GM06990 (cell line): ENCODE data around the gene COQ2.
"Not testable (repeated sequence)": the region's sequence is repeated elsewhere in the genome, so short reads cannot be mapped to it uniquely, and the experiment has no call there.

Source experiments
- DNase-seq: peaks from one replicate; pipeline ENCODE4 v3.0.0-alpha.2; 2011; ENCODE audit not compliant: insufficient read length; ENCODE audit errors: extremely low read depth
- H3K27me3 ChIP-seq: replicated peaks from 2 replicates; pipeline ENCODE4 v1.6.0; 2011; ENCODE audit warnings: low read length; ENCODE audit not compliant: control insufficient read depth, insufficient read depth
- H3K36me3 ChIP-seq: 2 replicates; pipeline ENCODE4 v1.5.1; 2011; ENCODE audit warnings: low read length; ENCODE audit not compliant: control insufficient read depth, insufficient read depth
- H3K4me3 ChIP-seq: replicated peaks from 2 replicates; pipeline ENCODE4 v1.5.1; 2011; ENCODE audit warnings: low read depth, mild to moderate bottlenecking, control low read depth, low read length
- TF ChIP-seq, protein P1 (sequence below): IDR thresholded peaks from 2 replicates; pipeline ENCODE4 v1.5.1; 2011; ENCODE audit warnings: low read length, control low read depth, mild to moderate bottlenecking, inconsistent platforms; ENCODE audit not compliant: insufficient read depth, poor library complexity, severe bottlenecking

COQ2 gene

DNA sequence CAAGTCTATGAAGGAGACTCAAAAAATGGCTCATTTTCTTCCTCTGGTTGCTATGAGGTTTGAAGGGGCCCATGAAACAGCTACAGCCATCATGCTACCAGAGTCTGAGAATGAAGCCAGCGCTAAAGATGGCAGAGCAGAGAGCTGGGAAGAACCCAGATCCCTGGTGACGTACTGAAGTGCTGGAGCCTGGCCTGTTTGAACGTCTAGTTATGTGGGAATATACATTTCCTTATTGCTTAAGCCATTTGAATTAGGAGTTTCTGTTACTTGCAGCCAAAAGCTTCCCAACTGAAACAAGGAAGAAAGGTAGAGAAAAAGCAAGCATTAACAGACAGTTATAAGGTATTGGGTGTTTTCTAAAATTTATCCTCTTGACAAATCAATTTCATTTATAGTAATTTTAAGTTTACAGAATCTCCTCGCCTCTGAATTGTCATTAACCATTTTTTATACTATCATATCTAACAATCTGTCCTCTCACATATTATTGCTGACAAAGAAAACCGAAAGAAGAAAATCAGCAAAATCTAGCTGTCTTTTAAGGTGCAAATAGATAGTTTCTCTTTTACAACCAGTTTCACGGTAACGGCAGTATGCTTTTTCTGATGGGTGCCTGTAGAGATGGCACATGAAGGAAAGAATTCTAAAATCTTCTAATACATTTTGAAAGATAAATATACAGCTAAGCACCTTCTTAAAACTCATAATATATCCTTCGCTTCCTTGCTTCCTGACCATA, 8.9 kb upstream of the COQ2 start:
- Histone ChIP-seq H3K27me3 (no peaks in the 10 kb centered on the region), H3K36me3 (no peaks in the 10 kb centered on the region), H3K4me3 (no peak overlapping the region)
- TF ChIP-seq, protein P1, sequence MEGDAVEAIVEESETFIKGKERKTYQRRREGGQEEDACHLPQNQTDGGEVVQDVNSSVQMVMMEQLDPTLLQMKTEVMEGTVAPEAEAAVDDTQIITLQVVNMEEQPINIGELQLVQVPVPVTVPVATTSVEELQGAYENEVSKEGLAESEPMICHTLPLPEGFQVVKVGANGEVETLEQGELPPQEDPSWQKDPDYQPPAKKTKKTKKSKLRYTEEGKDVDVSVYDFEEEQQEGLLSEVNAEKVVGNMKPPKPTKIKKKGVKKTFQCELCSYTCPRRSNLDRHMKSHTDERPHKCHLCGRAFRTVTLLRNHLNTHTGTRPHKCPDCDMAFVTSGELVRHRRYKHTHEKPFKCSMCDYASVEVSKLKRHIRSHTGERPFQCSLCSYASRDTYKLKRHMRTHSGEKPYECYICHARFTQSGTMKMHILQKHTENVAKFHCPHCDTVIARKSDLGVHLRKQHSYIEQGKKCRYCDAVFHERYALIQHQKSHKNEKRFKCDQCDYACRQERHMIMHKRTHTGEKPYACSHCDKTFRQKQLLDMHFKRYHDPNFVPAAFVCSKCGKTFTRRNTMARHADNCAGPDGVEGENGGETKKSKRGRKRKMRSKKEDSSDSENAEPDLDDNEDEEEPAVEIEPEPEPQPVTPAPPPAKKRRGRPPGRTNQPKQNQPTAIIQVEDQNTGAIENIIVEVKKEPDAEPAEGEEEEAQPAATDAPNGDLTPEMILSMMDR = no peak
- no peak for DNase-seq

DNA sequence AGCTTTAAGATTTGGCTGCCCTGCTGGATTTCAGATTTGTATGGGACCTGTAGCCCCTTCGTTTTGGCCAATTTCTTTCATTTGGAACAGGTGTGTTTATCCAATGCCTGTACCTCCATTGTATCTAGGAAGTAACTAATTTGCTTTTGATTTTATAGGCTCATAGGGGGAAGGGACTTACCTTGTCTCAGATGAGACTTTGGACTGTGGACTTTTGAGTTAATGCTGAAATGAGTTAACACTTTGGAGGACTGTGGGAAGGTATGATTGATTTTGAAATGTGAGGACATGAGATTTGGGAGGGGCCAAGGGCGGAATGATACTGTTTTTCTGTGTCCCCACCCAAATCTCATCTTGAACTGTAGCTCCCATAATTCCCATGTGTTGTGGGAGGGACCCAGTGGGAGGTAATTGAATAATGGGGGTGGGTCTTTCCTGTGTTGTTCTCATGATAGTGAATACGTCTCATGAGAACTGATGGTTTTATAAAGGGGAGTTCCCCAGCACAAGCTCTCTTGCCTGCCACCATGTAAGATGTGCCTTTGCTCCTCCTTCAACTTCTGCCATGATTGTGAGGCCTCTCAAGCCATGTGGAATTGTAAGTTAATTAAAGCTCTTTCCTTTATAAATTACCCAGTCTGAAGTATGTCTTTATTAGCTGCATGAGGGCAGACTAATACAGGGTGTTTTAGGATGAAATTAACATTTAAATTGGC, 5.6 kb upstream of the COQ2 start:
- H3K27me3 ChIP-seq, H3K36me3 ChIP-seq, DNase-seq, H3K4me3 ChIP-seq: not testable (repeated sequence)

DNA sequence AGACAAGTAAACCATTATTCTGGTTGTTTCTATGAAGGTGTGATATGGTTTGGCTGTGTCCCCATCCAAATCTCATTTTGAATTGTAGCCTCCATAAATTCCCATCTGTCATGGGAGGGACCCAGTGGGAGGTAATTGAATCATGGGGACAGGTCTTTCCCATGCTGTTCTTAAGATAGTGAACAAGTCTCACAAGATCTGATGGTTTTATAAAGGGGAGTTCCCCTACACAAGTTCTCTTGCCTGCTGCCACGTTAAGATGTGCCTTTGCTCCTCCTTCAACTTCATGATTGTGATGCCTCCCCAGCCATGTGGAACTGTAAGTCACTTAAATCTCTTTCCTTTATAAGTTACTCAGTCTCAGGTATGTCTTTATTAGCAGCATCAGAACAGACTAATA, 3.8 kb upstream of the COQ2 start:
- H3K27me3 ChIP-seq, H3K36me3 ChIP-seq, H3K4me3 ChIP-seq, DNase-seq: not testable (repeated sequence)

DNA sequence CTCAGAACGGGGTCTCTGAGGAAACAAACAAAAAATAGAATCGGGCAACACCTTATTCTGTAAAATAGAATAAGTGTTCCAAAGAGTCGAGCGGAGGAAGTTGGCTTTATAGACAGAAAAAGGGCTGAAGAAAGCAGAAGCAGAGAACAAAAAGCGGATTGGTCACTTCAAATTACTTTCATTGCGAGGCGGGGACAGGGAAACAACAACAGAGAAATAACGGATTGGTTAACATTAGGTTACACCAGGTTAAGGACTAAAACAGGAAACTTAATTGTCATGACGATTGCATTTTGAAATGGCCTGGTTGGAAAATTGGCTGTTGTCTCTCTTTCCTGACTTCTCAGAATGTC, 433 bp upstream of the COQ2 start:
- TF ChIP-seq, protein P1 = no peak
- no peak for DNase-seq

DNA sequence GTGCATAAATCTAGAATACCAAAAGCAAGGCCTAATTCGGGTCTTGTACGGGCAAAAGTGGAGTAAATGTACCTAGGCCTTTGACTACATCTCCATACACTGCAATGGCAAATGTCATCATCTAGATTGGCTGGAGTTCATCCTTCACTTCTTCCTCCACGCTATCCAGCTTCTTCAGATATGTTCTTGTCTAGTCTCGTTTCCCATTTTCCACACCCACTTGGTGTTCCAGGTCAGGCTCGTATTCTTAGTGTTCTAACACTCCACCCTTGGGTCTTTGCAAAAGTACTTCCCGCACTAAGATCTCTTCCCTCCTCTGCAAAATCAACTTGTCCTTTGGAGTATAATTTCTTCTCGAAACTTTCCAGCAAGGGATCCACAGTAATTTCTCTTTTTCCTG, 1.4 kb downstream of the COQ2 start:
- no peaks in the 10 kb centered on the region; the same call in 1 of the 2 replicates for H3K36me3 ChIP-seq
- no peaks in the 10 kb centered on the region for H3K27me3 ChIP-seq
- DNase-seq = no peak
- no peak overlapping the region for H3K4me3 ChIP-seq
- TF ChIP-seq, protein P1 = no peak

More for the DNA sequence above, 433 bp upstream of the COQ2 start:
- H3K36me3 ChIP-seq = no peaks in the 10 kb centered on the region
- H3K4me3 ChIP-seq = peak overlapping the region; percentile 79
- no peaks in the 10 kb centered on the region for H3K27me3 ChIP-seq

DNA sequence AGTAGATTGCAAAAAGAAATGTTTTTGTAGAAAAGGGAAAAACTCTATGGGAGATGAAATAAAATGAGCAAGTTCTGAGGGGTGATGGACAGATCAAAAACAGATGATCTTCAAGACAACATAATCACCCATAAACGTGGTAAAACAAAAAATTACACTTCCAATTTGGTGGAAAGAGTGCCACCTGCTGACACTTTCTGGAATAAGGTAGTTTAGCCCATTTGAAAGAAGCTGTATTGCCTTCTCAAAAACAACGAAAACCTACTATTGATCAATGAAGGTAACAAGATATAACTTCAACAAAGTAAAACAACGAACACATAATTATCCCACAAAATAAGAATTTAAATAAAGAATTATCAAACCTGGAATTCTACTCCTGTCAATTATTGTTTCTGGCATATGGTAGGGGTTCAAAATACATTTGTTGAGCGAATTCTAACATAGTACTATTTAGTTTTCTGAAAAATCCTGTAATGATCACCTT, 2.5 kb downstream of the COQ2 start:
- no peaks in the 10 kb centered on the region; the same call in 1 of the 2 replicates for H3K36me3 ChIP-seq
- no peak overlapping the region for H3K4me3 ChIP-seq
- TF ChIP-seq, protein P1 = peak; percentile 67
- H3K27me3 ChIP-seq = no peaks in the 10 kb centered on the region
- DNase-seq = no peak
